Activated CD8-positive, alpha-beta memory T cell treated with anti-CD3 and anti-CD28 coated beads, Interleukin-2, amount 50 U/mL, for 24 hours (primary cell): ENCODE results near the gene APOBEC3C.
A peak's percentile ranks its signal among the peaks of the same experiment; 100 is the strongest.
"Not testable (repeated sequence)": the region's sequence is repeated elsewhere in the genome, so short reads cannot be mapped to it uniquely, and the experiment has no call there.

ENCODE experiments used
- DNase-seq: peaks from one replicate; pipeline ENCODE4 v3.0.0-alpha.2; 2020; ENCODE audit errors: extremely low read depth

The APOBEC3C gene

GRCh38 chr22:39020021-39020651, 6.1 kb downstream of the APOBEC3C start:
- DNase-seq: not testable (repeated sequence)

GRCh38 chr22:39021552-39022250, 7.6 kb downstream of the APOBEC3C start:
- DNase-seq: no peak

- no peak for DNase-seq
Observed at GRCh38 chr22:39024519-39025308, 10.7 kb downstream of the APOBEC3C start.

DNA sequence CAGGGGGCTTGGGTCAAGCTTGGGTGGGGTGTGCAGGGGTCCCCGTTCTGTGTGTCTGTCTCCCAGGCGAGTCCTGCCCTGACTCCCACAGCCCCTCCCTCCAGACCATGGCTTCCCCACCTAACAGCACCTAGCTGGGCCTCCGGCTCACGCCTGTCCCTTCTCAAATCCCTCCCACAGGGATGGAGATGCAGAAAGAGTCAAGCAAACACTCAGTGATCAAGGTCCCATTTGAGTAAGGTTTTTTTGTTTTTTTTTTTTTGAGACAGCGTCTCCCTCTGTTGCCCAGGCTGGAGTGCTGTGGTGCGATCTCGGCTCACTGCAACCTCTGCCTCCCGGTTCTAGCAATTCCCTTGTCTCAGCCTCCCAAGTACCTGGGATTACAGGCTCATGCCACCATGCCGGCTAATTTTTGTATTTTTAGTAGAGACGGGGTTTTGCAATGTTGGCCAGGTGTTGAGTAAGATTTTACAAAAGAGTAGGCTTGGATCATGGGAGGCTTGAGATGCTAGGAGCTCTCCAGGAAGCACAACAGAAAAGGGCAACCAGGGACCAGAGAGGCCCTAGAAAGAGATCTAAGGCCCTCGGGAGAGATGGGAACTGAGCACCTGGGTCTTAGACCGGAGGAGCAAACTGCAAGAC, 12.6 kb downstream of the APOBEC3C start:
- no peak for DNase-seq

GRCh38 chr22:39027717-39028116, 13.7 kb downstream of the APOBEC3C start:
- DNase-seq: no peak

GRCh38 chr22:39028281-39028680, 14.2 kb downstream of the APOBEC3C start:
- DNase-seq: no peak

- DNase-seq: no peak
Observed at GRCh38 chr22:39029227-39029626, 15.2 kb downstream of the APOBEC3C start.

GRCh38 chr22:39030705-39031104, 16.6 kb downstream of the APOBEC3C start:
- no peak for DNase-seq

- DNase-seq: not testable (repeated sequence)
Observed at GRCh38 chr22:39031434-39032295, 17.6 kb downstream of the APOBEC3C start.

DNA sequence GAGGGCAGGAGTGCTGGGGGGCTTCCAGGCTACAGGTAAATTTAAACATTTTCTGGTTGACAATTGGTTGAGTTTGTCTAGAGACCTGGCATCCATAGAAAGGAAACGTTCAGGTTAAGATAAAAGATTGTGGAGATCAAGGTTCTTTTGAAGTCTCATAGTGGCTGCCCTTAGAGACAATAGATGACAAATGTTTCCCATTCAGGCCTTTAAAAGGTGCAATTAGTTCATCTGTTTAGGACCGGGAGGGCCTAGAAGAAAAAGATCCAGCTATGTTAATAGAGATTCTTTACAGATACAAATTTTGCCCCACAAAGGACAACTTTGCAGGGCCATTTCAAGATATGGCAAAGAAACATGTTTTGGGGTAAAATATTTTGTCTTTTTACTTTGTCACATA, 23.0 kb downstream of the APOBEC3C start:
- DNase-seq: not testable (repeated sequence)

GRCh38 chr22:39039306-39040126, 25.5 kb downstream of the APOBEC3C start:
- DNase-seq: no peak

GRCh38 chr22:39040155-39040537, 26.1 kb downstream of the APOBEC3C start:
- DNase-seq: not testable (repeated sequence)

- peak; percentile 36 for DNase-seq
Observed at GRCh38 chr22:39040538-39041296, 26.7 kb downstream of the APOBEC3C start, which contains the start of gene APOBEC3F. Gene APOBEC3F (plus strand): TSS chr22:39040864. CDS start chr22:39040961, 97 bp downstream.

DNA sequence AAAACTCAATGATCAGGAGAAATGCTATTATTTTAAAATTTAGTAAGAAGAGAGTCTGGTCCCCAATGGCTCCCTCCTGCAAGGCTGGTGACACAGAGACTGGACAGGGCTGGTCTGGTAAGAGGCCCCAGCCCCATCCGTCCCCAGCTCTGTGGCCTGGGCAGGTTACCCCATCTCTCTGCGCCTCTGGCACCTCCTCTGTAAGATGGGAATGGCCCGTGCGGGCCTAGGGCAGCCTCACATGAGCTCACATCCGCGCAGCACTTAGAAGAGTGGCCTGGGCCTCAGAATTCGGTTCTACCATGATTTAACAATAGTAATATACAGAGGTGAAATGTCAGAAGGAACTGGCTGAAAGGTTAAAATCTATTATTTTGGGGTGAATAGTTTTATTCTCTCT, 27.9 kb downstream of the APOBEC3C start:
- no peak for DNase-seq

DNA sequence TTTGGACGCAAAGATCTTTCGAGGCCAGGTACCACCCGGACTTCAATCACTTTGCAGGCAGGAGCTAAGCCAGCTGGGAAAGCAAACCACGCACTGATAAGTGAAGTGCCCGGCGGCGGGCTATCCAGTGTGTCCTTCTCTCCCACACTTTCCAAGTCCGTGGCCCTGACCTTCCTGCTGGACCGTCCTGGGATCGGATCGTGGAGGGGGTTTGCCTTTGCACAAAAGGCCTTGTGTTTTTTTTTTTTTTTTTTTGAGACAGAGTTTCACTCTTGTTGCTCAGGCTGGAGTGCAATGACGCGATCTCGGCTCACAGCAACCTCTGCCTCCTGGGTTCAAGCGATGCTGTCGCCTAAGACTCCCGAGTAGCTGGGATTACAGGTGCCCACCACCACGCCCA, 29.0 kb downstream of the APOBEC3C start:
- not testable (repeated sequence) for DNase-seq

DNA sequence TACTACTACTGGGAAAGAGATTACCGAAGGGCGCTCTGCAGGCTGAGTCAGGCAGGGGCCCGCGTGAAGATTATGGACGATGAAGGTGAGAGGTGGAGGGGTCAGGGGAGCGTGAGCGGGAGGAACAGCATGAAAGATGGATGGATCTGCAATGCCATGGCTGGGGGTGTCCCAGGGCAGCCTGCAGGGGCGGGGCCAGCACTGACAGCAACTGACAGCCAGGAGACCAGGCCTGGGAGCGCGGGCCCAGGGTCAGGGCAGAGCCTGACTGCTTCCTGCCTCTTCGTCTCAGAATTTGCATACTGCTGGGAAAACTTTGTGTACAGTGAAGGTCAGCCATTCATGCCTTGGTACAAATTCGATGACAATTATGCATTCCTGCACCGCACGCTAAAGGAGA, 31.1 kb downstream of the APOBEC3C start:
- not testable (repeated sequence) for DNase-seq

- DNase-seq: not testable (repeated sequence)
Observed at GRCh38 chr22:39049486-39049885, 35.4 kb downstream of the APOBEC3C start.

GRCh38 chr22:39051844-39052495, 37.9 kb downstream of the APOBEC3C start:
- not testable (repeated sequence) for DNase-seq

GRCh38 chr22:39055658-39056057, 41.6 kb downstream of the APOBEC3C start:
- no peak for DNase-seq
